Ramos (cell line): ENCODE data around the gene OLA1.

Experiments
- in situ Hi-C: fragments of 300-500 bp; cut with MboI; formaldehyde crosslinking; loops from one replicate; pipeline ENCODE4 v1.14.3; 2022; ENCODE audit warnings: low sequenced_read_pairs; ENCODE audit not compliant: unreplicated experiment

Gene OLA1

GRCh38 chr2:174124181-174124580 lies 124.2 kb downstream of the OLA1 start:
- in situ Hi-C loops: no loop called here

DNA sequence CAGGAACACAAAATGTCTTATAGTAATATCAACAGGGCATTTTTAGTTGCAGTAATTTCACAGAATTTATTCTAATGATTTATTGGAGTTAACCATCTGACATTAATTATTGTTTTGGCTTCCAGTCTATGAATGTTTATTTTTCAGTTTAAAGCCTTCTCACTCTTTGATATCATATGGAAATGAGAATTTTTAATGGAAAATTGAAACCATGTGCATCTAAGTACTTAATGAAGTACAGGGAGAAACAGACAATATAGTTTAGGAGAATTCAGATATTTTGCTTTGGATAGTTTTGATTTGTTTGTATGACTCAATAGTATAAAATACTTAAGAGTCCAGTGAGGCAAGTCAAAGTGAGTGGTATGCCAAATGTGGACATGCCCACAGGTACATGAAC lies 126.1 kb downstream of the OLA1 start:
- in situ Hi-C loops: no loop called here

GRCh38 chr2:174121612-174122011 lies 126.7 kb downstream of the OLA1 start:
- in situ Hi-C loops: no loop called here

DNA sequence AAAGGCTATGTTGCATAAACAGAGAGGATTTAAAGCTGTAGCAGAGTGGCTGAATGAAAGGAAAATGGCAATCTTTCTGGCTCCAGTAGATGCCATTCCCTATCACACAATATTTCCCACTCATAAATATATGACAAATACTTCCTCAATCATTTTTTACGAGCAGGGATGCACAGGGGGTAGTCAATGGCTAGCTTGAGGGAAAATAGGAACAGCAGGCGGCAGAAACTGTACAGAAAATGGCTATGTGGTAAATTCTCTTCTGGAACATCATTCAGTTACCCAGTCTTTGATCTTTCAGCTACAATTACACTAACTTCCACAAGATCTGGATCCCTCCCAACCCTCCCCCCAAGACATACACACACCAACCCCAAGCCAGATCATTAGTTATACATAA lies 127.2 kb downstream of the OLA1 start:
- in situ Hi-C loops: no loop called here

DNA sequence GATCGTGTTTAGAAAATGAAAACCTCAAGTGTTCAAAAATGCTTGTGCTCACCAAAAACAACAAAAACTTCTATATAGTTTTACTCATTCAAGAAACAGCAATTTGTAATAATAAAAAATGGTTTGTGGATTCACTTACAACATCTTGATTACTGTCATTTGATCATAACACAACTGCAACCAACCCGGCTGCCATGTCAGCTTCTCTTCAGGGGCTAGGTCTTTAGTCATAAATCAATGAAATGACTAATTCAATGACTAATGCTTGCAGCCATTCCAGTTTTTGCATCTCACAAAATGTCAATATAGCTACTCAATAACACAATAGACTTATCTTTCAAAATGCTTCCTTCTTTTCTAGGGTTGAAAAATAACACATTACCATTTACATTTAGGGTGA lies 128.0 kb downstream of the OLA1 start:
- in situ Hi-C loops: no loop called here

- in situ Hi-C loops: no loop called here
Measured at GRCh38 chr2:174117951-174118930, 130.1 kb downstream of the OLA1 start.

DNA sequence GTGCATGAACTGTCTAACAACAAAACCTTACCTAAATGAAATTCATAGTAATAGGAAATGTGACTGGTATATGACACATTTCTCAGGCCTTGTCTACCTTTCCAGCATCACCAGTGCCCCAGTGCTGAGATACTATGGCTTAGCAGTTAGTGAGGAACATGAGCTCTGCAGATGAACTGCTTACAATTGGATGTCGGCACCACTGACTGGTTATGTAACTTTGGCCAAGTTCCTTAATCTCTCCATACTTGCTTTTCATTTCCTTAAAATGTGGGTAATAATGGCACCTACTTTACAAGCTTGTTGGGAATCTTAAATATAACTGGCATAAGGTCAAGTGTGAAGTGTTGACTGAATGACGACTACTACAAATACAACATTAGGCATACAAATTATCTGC lies 136.3 kb downstream of the OLA1 start:
- in situ Hi-C loops: no loop called here

GRCh38 chr2:174108579-174108978 lies 139.8 kb downstream of the OLA1 start:
- in situ Hi-C loops: no loop called here

DNA sequence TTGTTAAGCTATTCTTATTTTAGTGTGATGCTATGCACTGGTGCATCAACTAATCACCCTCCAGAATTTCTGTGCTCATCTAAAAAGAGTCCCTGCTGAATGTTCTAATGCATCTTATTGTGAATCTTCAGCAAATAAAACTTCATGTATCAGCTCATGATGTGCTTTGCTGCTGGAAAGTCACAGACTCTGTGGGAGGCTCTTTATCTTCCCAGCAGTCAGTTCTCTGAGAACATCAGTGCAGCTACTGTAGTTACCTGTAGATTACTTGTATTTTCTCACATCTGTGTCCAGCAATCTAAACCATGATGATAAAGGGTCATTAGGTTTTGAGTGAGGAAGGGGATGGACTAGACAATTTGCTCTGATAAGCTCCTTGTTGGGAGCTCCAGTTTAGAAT lies 141.6 kb downstream of the OLA1 start:
- in situ Hi-C loops: no loop called here

DNA sequence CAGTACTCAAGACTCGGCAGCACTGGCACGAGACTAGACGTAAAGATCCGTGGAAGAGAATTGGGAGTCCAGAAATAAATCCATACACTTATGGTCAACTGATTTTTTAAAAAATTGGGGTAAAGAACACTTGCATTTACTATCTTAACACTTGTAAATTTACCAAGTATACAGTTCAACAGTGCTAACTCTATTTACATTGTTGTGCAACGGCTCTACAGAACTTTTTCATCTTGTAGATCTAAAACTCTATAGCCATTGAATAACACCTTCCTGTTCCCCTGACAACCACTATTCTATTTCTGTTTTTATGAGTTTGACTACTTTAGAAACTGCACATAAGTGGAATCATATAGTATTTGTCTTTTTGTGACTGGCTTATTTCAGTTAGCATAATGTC lies 153.8 kb downstream of the OLA1 start:
- in situ Hi-C loops: no loop called here

- in situ Hi-C loops: no loop called here
Measured at GRCh38 chr2:174090476-174090875, 157.9 kb downstream of the OLA1 start.

GRCh38 chr2:174088706-174089460 lies 159.4 kb downstream of the OLA1 start:
- in situ Hi-C loops: no loop called here

DNA sequence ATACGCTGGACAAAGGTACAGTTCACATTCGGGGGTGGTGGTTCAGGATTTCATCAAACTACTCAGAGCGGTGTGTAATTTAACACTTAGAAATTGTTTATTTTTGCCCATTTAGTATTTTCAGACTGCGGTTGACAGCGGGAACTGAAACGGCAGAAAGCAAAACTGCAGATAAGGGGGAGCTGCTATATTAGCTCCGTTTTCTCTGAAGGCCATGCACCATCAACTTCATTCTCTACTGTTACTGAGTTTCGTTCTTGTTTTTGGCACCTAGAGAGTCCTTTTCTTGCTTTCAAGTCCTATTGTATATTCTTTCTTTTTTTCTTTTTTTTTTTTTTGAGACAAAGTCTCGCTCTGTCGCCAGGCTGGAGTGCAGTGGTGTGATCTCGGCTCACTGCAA lies 161.6 kb downstream of the OLA1 start:
- in situ Hi-C loops: no loop called here

DNA sequence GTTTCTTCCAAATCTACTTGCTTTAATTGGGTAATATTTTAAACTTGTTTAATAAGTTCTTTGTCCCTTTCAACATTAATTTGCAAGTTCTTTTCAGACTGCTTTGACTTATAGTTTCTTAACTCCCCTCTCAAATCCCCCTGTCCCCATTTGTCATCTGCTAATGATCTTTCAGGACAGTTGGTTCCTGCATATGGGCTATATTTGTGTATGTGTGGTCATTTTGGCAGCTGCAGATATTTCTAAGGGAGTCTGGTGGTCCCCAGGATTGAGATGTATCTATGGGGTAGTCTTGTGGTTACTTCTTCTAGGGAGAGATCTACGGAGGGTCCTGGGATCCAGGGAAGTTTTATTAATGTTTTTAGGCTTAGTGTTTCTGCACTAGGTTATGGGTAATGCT lies 162.6 kb downstream of the OLA1 start:
- in situ Hi-C loops: no loop called here

GRCh38 chr2:174083843-174084458 lies 164.4 kb downstream of the OLA1 start:
- in situ Hi-C loops: no loop called here

DNA sequence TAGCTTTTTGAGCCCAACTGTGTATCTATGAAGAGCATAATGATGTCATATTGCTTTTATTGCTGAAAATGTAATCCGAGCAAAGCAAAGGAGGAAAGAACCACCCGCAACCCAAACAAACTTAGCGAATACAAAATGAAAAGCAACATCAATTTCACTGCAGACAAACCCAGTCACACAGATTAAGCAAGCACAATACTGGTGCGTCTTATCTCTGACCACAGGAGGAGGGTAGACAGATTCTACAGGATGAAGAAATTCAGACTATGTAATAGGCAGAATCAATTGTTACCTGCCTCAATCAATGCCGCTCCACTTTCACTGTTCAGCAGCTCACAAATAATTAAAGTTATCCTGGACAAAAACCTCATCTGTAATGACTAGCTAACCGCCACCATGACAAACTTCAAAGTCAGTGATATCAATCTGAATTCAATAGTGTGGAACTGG lies 167.6 kb downstream of the OLA1 start:
- in situ Hi-C loops: no loop called here

- in situ Hi-C loops: no loop called here
Measured at GRCh38 chr2:174078275-174078674, 170.1 kb downstream of the OLA1 start.

GRCh38 chr2:174076975-174077374 lies 171.4 kb downstream of the OLA1 start:
- in situ Hi-C loops: no loop called here

DNA sequence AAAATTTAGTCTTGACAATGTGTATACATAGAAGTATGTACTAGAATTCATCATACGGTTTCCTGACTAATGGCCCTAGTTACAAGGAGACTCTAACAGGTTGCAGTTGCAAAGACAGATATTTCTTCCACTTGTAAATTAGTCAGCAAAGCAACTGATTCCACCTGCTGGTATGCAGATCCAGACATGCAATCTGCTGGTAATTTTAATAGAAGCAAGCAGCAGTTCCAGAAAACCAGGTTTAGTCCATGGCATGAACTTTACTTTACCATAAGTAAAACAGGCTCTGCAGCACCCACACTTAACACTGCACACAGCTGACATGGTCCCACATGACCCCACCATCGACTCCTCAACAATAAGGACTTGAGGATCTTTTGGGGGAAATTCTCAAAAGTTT lies 172.3 kb downstream of the OLA1 start:
- in situ Hi-C loops: no loop called here

DNA sequence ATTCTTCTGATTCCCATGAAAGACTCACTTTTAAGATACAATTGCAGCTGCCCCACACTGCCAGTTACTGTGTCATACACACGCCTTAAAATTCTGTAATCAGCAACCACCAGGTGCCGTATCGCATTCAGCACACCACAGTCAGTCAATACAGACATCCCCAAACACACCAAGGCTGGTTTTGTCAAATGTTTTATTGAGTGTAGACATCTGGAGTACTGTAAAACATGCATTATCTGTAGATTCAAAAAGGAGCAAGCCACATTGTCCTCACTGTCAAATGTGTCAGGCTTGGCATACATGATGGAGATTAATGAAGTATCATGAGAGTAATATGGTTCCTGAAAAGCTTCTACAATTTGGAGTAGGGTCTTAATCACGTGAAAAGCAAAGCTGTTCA lies 173.5 kb downstream of the OLA1 start:
- in situ Hi-C loops: no loop called here

- in situ Hi-C loops: no loop called here
Measured at GRCh38 chr2:174072857-174073256, 175.5 kb downstream of the OLA1 start.
